GM21423 (cell line): ENCODE data around the gene TMEM247.
"Not testable (repeated sequence)": the region's sequence is repeated elsewhere in the genome, so short reads cannot be mapped to it uniquely, and the experiment has no call there.

ENCODE experiments used
- ATAC-seq: cut with Tn5 transposase; IDR thresholded peaks from one replicate; pipeline ENCODE4 v1.9.1; 2021; ENCODE audit warnings: mild to moderate bottlenecking, moderate library complexity; ENCODE audit not compliant: unreplicated experiment

TMEM247 gene

GRCh38 chr2:46458763-46459500, 20.4 kb upstream of the TMEM247 start:
- ATAC-seq = no peak

- ATAC-seq = no peak
Measured at GRCh38 chr2:46459694-46460093, 19.7 kb upstream of the TMEM247 start.

- ATAC-seq = no peak
Measured at GRCh38 chr2:46460241-46460921, 19.0 kb upstream of the TMEM247 start.

GRCh38 chr2:46461011-46461674, 18.2 kb upstream of the TMEM247 start:
- peak; percentile 39 for ATAC-seq

GRCh38 chr2:46461709-46462171, 17.6 kb upstream of the TMEM247 start:
- ATAC-seq = peak; percentile 36

- ATAC-seq = no peak
Measured at GRCh38 chr2:46462936-46463335, 16.4 kb upstream of the TMEM247 start.

GRCh38 chr2:46469116-46469515, 10.2 kb upstream of the TMEM247 start:
- no peak for ATAC-seq

- no peak for ATAC-seq
Measured at GRCh38 chr2:46469700-46470099, 9.7 kb upstream of the TMEM247 start.

GRCh38 chr2:46470114-46470628, 9.2 kb upstream of the TMEM247 start:
- ATAC-seq = no peak

- no peak for ATAC-seq
Measured at GRCh38 chr2:46471019-46471583, 8.3 kb upstream of the TMEM247 start.

- no peak for ATAC-seq
Measured at GRCh38 chr2:46471697-46472096, 7.7 kb upstream of the TMEM247 start.

- not testable (repeated sequence) for ATAC-seq
Measured at GRCh38 chr2:46472165-46472564, 7.2 kb upstream of the TMEM247 start.

GRCh38 chr2:46477462-46477861, 1.9 kb upstream of the TMEM247 start:
- not testable (repeated sequence) for ATAC-seq

- no peak for ATAC-seq
Measured at GRCh38 chr2:46477925-46478324, 1.4 kb upstream of the TMEM247 start.

GRCh38 chr2:46480562-46480961, 1.2 kb downstream of the TMEM247 start:
- ATAC-seq = no peak

- no peak for ATAC-seq
Measured at GRCh38 chr2:46481198-46482193, 2.1 kb downstream of the TMEM247 start.

GRCh38 chr2:46482490-46482889, 3.1 kb downstream of the TMEM247 start:
- ATAC-seq = no peak

GRCh38 chr2:46485002-46485401, 5.6 kb downstream of the TMEM247 start:
- ATAC-seq = no peak

- ATAC-seq = no peak
Measured at GRCh38 chr2:46486436-46486835, 7.1 kb downstream of the TMEM247 start.
